Measurements from ENCODE around the gene GALM. TPM values are rescaled to one million over a fixed set of nuclear protein-coding genes. Genes with fewer than 3 reads are reported as not detected.
"Not testable (repeated sequence)": the region's sequence is repeated elsewhere in the genome, so short reads cannot be mapped to it uniquely, and the experiment has no call there.

GALM gene
- total RNA-seq, 8 experiments from 2014 or later, result 1.7 to 5.3 (median 2.4) TPM

DNA sequence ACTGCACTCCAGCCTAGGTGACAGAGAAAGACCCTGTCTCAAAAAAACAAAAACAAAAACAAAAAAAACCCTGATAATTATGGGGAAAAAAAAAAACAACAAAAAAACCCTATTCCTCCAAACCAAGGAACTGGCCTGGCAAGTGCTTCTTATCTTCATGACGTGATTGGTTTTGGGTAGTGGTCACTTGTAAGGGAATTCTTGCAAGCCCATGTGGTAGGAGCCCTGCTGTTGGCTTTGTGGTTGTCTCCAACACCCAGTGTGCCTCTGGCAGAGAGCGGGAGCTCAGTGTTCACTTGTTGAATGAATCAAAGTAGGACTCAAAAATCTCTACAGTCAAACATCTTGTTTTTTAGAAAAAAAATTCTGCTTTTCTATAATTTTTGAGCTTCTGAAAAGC lies 6.0 kb downstream of the GALM start:
- 33 to 100% (median 92%) methylated on average over 1 to 2 of the region's 2 CpGs; no CpG with 5 or more reads in 2 of the 10 experiments for WGBS, 10 experiments

GRCh38 chr2:38672445-38673391 lies 6.8 kb downstream of the GALM start:
- H3K4me3 ChIP-seq, result no peak overlapping the region
- no peak for ATAC-seq (replicated peaks in 6 of 8)
- H3K27ac ChIP-seq, result no peak overlapping the region
- 50 to 100% (median 85%) methylated on average over 1 to 7 of the region's 8 CpGs for WGBS, 10 experiments
- H3K4me1 ChIP-seq (replicated peaks in 1 of 2), result no peaks in the 10 kb centered on the region
- in situ Hi-C loops (cut with MboI; ENCODE audit: low pct_unique_long_range_greater_than_20kb in 2 of 9, low sequenced_read_pairs in 9 of 9, unreplicated experiment in 9 of 9), result no loop called here

More for the DNA sequence above, 6.0 kb downstream of the GALM start:
- ATAC-seq (replicated peaks in 6 of 8), result no peak
- no peaks in the 10 kb centered on the region for H3K4me1 ChIP-seq (replicated peaks in 1 of 2)
- no peak overlapping the region for H3K27ac ChIP-seq
- in situ Hi-C loops (cut with MboI; ENCODE audit: low pct_unique_long_range_greater_than_20kb in 2 of 9, low sequenced_read_pairs in 9 of 9, unreplicated experiment in 9 of 9), result no loop called here
- H3K4me3 ChIP-seq, result no peak overlapping the region

DNA sequence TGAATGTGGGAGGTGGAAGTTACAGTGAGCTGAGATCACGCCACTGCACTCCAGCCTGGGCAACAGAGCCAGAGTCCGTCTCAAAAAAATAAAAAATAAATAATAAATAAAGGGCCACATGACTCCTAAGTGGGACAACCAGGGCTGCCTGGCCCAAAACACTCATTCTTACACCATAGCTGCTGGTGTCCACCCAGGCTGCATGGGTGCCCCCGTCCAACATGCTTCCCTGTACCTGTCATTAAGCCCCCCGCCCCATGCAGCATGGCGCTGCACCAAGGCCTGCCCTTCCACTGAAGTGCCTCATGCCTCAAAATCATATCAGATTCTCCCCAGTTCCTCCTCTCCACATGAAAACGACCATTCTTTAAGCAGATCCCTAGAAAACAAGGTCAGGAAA lies 10.8 kb downstream of the GALM start:
- in situ Hi-C loops (cut with MboI; ENCODE audit: low pct_unique_long_range_greater_than_20kb in 2 of 9, low sequenced_read_pairs in 9 of 9, unreplicated experiment in 9 of 9), result no loop called here
- 0 to 70% (median 60%) methylated on average over 1 to 3 of the region's 6 CpGs; no CpG with 5 or more reads in 5 of the 10 experiments for WGBS, 10 experiments
- Histone ChIP-seq H3K4me3 (no peak overlapping the region), H3K27ac (no peak overlapping the region), H3K4me1 (replicated peaks in 1 of 2) (no peaks in the 10 kb centered on the region)
- no peak for ATAC-seq (replicated peaks in 6 of 8)

- 17 to 100% (median 87%) methylated on average over 2 to 5 of the region's 5 CpGs for WGBS, 10 experiments
- H3K4me1 ChIP-seq (replicated peaks in 1 of 2); ATAC-seq (replicated peaks in 6 of 8); H3K27ac ChIP-seq; in situ Hi-C loops (cut with MboI; ENCODE audit: low pct_unique_long_range_greater_than_20kb in 2 of 9, low sequenced_read_pairs in 9 of 9, unreplicated experiment in 9 of 9); H3K4me3 ChIP-seq: not testable (repeated sequence)
Observed at GRCh38 chr2:38680868-38681267, 15.0 kb downstream of the GALM start.

- Histone ChIP-seq H3K27ac (no peak overlapping the region), H3K4me1 (replicated peaks in 1 of 2) (no peaks in the 10 kb centered on the region), H3K4me3 (no peak overlapping the region)
- in situ Hi-C loops (cut with MboI; ENCODE audit: low pct_unique_long_range_greater_than_20kb in 2 of 9, low sequenced_read_pairs in 9 of 9, unreplicated experiment in 9 of 9), result no loop called here
- no peak for ATAC-seq (replicated peaks in 6 of 8)
- 88 to 100% (median 100%) methylated on average over 1 to 2 of the region's 2 CpGs; no CpG with 5 or more reads in 3 of the 10 experiments for WGBS, 10 experiments
Observed at GRCh38 chr2:38682008-38682575, 16.2 kb downstream of the GALM start.

DNA sequence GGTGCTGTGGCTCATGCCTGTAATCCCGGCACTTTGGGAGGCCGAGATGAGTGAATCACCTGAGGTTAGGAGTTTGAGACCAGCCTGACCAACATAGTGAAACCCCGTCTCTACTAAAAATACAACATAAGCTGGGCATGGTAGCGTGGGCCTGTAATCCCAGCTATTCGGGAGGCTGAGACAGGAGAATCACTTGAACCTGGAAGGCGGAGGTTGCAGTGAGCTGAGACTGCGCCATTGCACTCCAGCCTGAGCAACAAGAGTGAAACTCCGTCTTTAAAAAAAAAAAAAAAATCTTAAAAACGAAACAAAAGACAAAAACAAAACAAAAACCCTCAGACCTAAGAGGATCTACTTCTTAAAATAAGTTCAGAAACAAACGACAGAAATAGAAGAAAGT lies 16.7 kb downstream of the GALM start:
- H3K27ac ChIP-seq; ATAC-seq (replicated peaks in 6 of 8); H3K4me3 ChIP-seq; H3K4me1 ChIP-seq (replicated peaks in 1 of 2); in situ Hi-C loops (cut with MboI; ENCODE audit: low pct_unique_long_range_greater_than_20kb in 2 of 9, low sequenced_read_pairs in 9 of 9, unreplicated experiment in 9 of 9): not testable (repeated sequence)
- whole genome bisulfite sequencing, 10 experiments, result 86 to 95% (median 92%) methylated on average over 5 to 10 of the region's 10 CpGs

DNA sequence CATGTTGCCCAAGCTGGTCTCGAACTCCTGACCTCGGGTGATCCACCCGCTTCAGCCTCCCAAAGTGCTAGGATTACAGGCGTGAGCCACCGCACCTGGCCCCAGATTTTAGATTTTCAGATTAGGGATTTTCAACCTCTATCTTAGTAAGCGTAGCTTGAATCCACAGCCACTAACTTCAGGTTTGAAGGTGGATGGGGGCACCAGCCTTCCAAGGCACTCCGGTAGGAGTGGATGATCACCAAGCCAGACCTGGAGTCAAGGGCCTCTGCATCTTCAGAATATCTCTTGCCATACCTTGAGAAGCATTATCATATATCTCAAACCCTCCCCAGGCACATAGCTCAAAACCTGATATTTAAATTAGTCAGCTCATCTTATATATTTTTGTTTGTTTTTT lies 17.9 kb downstream of the GALM start:
- no peak for ATAC-seq (replicated peaks in 6 of 8)
- in situ Hi-C loops (cut with MboI; ENCODE audit: low pct_unique_long_range_greater_than_20kb in 2 of 9, low sequenced_read_pairs in 9 of 9, unreplicated experiment in 9 of 9), result no loop called here
- Histone ChIP-seq H3K27ac (no peak overlapping the region), H3K4me3 (no peak overlapping the region), H3K4me1 (replicated peaks in 1 of 2) (no peaks in the 10 kb centered on the region)
- WGBS, 10 experiments, result 80 to 100% (median 91%) methylated on average over 1 to 6 of the region's 7 CpGs; no CpG with 5 or more reads in 6 of the 10 experiments

DNA sequence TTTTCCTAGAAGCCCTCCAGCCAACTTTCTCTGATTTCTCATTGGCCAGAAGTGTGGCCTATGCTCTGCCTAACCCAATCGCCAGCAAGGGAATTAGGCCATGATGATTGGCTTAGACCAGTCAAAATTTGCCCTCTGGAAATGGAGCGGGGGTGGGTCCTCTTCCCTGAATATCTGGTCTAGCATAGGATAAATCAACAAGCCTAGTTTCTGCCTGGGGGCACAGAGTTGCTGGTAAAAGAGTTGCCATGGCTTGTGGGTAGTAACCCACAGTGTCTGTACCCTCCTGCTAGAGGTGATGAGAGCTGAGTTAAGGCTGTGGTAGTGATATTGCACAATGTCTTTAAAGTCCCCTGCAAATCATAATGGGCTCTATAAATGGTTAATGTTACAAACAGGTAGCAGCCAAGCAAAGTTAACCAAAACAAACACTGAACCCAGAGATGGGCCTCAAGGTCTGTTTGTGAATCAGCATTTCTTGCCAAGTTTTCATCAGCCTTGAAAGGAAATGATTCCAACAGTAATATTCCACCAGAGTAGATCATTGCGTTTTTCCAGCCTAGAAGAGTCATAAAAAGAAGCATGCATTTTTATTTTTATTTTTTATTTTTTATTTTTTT lies 19.3 kb downstream of the GALM start:
- H3K27ac ChIP-seq, result no peak overlapping the region
- in situ Hi-C loops (cut with MboI; ENCODE audit: low pct_unique_long_range_greater_than_20kb in 2 of 9, low sequenced_read_pairs in 9 of 9, unreplicated experiment in 9 of 9), result no loop called here
- WGBS, 10 experiments, result 13 to 100% (median 91%) methylated on average over 1 to 2 of the region's 3 CpGs; no CpG with 5 or more reads in 2 of the 10 experiments
- peak in 1 of 8 experiments; percentile 49 for ATAC-seq (replicated peaks in 6 of 8)
- H3K4me3 ChIP-seq, result no peak overlapping the region
- no peaks in the 10 kb centered on the region for H3K4me1 ChIP-seq (replicated peaks in 1 of 2)

DNA sequence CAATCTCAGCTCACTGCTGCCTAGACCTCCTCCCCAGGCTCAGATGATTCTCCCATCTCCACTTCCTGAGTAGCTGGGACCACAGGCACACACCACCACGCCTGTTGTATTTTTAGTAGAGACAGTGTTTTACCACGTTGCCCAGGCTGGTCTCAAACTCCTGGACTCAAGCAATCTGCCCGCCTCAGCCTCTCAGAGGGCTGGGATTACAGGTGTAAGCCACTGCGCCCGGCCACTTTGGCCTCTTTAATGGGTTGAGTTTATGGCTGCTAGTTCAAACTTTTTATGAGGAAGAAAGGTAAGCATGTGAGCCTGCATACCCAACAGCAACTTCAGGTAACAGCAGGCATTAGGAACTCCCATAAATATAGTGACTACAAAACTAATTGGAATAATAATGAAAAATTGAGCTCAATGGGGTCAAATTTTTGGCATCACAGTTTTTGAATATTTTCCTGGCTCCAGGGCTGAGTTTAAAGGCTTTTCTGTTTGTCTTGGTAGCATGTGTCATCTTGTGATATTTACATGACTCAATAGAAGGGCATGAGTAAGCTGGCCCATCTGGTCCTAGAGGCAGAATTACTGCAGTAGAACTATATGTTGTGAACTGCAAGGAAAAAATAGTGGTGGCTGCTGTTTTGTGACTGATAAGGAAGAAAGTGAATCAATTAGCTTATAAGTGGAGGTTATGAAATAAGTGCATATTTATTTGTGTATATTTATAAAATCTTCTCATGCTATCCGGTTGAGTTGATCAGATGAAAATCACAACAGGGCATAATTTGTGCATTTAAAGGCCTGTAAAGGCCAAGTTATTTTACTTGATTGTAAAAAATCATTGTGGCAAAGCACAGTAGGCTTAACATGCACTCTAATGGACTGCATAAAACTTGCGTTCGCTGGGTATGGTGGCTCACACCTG lies 24.8 kb downstream of the GALM start:
- Histone ChIP-seq H3K4me1 (replicated peaks in 1 of 2) (no peaks in the 10 kb centered on the region), H3K4me3 (no peak overlapping the region), H3K27ac (no peak overlapping the region)
- ATAC-seq (replicated peaks in 6 of 8), result peak in 5 of 8 experiments; percentile 40 to 100 (median 100)
- WGBS, 10 experiments, result 50 to 100% (median 91%) methylated on average over 1 to 8 of the region's 8 CpGs
- in situ Hi-C loops (cut with MboI; ENCODE audit: low pct_unique_long_range_greater_than_20kb in 2 of 9, low sequenced_read_pairs in 9 of 9, unreplicated experiment in 9 of 9), result no loop called here

- in situ Hi-C loops (cut with MboI; ENCODE audit: low pct_unique_long_range_greater_than_20kb in 2 of 9, low sequenced_read_pairs in 9 of 9, unreplicated experiment in 9 of 9), result no loop called here
- no peaks in the 10 kb centered on the region for H3K4me1 ChIP-seq (replicated peaks in 1 of 2)
- ATAC-seq (replicated peaks in 6 of 8), result no peak
- H3K27ac ChIP-seq, result no peak overlapping the region
- no peak overlapping the region for H3K4me3 ChIP-seq
- WGBS, 10 experiments, result 80 to 100% (median 93%) methylated on average over 1 to 2 of the region's 2 CpGs
Observed at GRCh38 chr2:38691994-38692393, 26.1 kb downstream of the GALM start.

GRCh38 chr2:38692636-38693318 lies 26.9 kb downstream of the GALM start:
- Histone ChIP-seq H3K4me3 (no peak overlapping the region), H3K4me1 (replicated peaks in 1 of 2) (no peaks in the 10 kb centered on the region), H3K27ac (no peak overlapping the region)
- in situ Hi-C loops (cut with MboI; ENCODE audit: low pct_unique_long_range_greater_than_20kb in 2 of 9, low sequenced_read_pairs in 9 of 9, unreplicated experiment in 9 of 9), result no loop called here
- 60 to 100% (median 94%) methylated on average over 1 to 3 of the region's 8 CpGs; no CpG with 5 or more reads in 2 of the 10 experiments for WGBS, 10 experiments
- no peak for ATAC-seq (replicated peaks in 6 of 8)

All from motor neuron (in vitro differentiated cells).